D721Med (cell line): ENCODE results near the gene MBOAT2.

ENCODE experiments used
- DNase-seq: peaks from one replicate; pipeline ENCODE4 v3.0.0; 2011; ENCODE audit warnings: low spot score; ENCODE audit not compliant: insufficient read length
- FAIRE-seq: peaks from 2 replicates; lab custom pipeline; 2011; peaks lifted over from hg19 to GRCh38; lab: Jason Lieb, UNC
- TF ChIP-seq, protein P1 (sequence below): IDR thresholded peaks from 2 replicates; pipeline ENCODE4 v1.5.1; 2012; ENCODE audit warnings: mild to moderate bottlenecking, control low read depth; ENCODE audit not compliant: insufficient read depth; ENCODE audit errors: missing control alignments

Gene MBOAT2

GRCh38 chr2:8957628-8958027, 45.9 kb downstream of the MBOAT2 start:
- FAIRE-seq (no peak), DNase-seq (no peak)
- TF ChIP-seq, protein P1, sequence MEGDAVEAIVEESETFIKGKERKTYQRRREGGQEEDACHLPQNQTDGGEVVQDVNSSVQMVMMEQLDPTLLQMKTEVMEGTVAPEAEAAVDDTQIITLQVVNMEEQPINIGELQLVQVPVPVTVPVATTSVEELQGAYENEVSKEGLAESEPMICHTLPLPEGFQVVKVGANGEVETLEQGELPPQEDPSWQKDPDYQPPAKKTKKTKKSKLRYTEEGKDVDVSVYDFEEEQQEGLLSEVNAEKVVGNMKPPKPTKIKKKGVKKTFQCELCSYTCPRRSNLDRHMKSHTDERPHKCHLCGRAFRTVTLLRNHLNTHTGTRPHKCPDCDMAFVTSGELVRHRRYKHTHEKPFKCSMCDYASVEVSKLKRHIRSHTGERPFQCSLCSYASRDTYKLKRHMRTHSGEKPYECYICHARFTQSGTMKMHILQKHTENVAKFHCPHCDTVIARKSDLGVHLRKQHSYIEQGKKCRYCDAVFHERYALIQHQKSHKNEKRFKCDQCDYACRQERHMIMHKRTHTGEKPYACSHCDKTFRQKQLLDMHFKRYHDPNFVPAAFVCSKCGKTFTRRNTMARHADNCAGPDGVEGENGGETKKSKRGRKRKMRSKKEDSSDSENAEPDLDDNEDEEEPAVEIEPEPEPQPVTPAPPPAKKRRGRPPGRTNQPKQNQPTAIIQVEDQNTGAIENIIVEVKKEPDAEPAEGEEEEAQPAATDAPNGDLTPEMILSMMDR, result no peak

DNA sequence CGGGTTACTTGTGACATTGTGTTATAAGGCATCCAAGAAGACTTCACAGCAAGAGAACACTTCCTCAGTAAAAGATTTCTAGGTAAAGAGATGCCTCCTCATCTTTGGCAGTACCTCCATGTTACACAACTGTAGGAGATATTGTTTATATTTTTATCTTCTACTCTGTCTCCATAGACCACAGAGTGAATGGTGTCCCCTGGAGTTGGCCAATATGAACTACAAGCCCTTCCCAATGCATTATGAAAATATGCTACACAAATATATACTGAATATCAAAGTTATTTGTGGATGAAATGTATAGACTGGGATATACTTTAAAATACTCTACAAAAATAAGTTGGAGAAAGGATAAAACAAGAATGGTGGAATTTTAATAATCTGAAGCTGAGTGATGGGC, 46.7 kb downstream of the MBOAT2 start:
- no peak for DNase-seq
- TF ChIP-seq, protein P1, result no peak
- no peak for FAIRE-seq

GRCh38 chr2:8954990-8955389, 48.5 kb downstream of the MBOAT2 start:
- DNase-seq, result no peak
- TF ChIP-seq, protein P1, result no peak
- FAIRE-seq, result no peak

DNA sequence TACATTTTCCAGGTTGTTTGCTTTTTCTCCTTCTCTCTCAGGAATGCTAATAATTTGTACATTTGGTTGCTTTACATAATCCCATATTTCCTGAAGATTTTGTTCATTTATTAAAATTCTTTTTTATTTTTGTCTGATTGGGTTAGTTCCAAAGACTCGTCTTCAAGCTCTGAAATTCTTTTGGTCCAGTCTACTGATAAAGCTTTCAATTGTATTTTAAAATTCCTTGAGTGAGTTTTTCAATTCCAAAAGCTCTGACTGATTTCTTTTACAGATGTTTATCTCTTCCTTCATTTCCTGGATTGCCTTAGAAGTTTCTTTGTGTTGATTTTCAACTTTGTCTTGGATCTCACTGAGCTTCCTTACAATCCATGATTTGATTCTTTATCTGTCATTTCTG, 50.0 kb downstream of the MBOAT2 start:
- FAIRE-seq (no peak), DNase-seq (no peak)
- TF ChIP-seq, protein P1, result no peak

GRCh38 chr2:8939486-8940114, 63.9 kb downstream of the MBOAT2 start:
- FAIRE-seq (no peak), DNase-seq (no peak)
- TF ChIP-seq, protein P1, result no peak

DNA sequence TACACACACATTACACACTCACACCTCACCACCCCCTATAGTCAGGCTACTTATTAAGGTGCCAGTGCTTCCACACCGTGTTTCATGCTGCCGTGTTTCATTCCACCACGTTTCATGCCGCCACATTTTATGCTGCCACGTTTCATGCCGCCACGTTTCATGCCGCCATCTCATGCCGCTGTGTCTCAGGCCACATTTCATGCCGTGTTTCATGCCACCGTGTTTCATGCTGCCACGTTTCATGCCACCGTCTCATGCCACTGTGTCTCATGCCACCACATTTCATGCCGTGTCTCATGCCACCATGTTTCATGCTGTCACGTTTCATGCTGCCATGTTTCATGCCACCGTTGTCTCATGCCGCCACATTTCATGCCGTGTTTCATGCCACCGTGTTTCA, 65.1 kb downstream of the MBOAT2 start:
- FAIRE-seq (no peak), DNase-seq (no peak)
- TF ChIP-seq, protein P1, result no peak

- FAIRE-seq, result no peak
- TF ChIP-seq, protein P1, result no peak
Measured at GRCh38 chr2:8935982-8936381, 67.5 kb downstream of the MBOAT2 start.

More at GRCh38 chr2:8935982-8936381, 67.5 kb downstream of the MBOAT2 start:
- DNase-seq, result no peak
